GM18505 (cell line): Measurements from ENCODE around the gene TNS3.

ENCODE experiments used
- ATAC-seq: cut with Tn5 transposase; IDR thresholded peaks from one replicate; pipeline ENCODE4 v1.9.1; 2021; ENCODE audit not compliant: unreplicated experiment
- POLR2A ChIP-seq: IDR thresholded peaks from 4 replicates; pipeline ENCODE4 v1.6.1; 2011; ENCODE audit warnings: borderline replicate concordance; ENCODE audit not compliant: insufficient read depth, insufficient read length; ENCODE audit errors: extremely low read depth

Gene TNS3

GRCh38 chr7:47415318-47416212, 166.3 kb downstream of the TNS3 start:
- no peak for ATAC-seq
- TF ChIP-seq POLR2A: no peak

- no peak for TF ChIP-seq POLR2A
- no peak for ATAC-seq
Measured at GRCh38 chr7:47414342-47415317, 167.3 kb downstream of the TNS3 start.

GRCh38 chr7:47413526-47414341, 168.2 kb downstream of the TNS3 start:
- no peak for ATAC-seq
- TF ChIP-seq POLR2A: no peak

DNA sequence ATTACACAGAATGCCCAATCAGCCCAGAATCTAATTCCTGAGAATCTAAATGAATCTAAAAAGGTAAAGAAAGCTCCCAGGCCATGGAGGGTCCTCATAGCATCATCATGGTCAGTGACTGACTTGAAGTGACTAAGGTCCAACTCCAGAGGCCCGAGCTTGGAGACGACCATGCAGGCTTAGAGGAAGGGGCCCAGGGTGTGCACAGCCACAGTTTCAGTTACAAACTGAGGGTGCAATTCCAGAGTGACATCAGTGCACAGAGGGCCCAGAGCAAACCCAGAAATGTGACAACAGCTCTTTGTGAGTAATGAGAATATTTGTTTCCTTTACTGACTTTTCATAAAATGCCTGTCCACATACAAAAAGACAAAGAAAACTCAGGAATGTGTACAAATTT, 170.0 kb downstream of the TNS3 start:
- no peak for ATAC-seq
- no peak for TF ChIP-seq POLR2A

- ATAC-seq: no peak
- no peak for TF ChIP-seq POLR2A
Measured at GRCh38 chr7:47411281-47411869, 170.5 kb downstream of the TNS3 start.

- no peak for ATAC-seq
- TF ChIP-seq POLR2A: no peak
Measured at GRCh38 chr7:47408675-47409074, 173.2 kb downstream of the TNS3 start.

DNA sequence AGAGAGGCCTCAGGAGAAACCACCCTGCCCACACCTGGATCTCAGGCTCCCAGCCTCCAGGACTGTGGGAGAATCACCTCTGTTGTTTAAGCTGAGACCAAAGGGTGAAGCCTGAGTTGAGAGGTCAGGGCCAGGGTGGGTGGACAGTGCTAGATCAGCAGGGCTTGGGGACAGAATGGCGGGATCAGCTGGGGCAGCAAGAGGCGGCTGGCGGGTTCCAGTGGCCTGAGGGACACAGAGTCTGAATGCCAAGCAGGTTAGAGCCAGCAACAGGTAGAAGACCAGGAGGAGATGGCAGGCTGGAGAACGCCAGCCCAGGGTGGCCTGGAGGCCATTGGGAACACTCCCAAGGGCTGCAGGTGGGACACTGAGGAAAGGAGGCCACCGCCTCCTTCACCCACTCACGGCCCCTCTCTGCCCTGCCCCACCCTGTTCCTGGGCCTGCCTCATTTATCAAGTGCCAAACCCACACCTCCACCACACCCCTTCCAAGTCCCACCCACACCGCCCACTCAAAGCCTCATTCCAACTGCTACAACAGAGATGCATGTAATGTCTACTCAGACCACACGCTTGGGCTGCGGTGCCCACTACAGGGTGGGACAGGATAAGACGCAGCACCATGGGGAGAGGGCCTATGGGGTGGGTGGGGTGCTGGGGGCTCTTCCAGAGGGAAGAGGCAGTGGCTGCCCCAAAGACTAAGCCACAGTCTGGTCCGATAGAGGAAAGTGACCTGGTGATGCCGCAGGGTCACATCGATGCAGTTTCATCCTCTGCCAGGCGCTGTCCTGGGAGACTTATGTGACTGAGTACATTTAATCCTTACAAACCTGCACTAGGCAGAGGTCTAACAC, 173.9 kb downstream of the TNS3 start:
- no peak for ATAC-seq
- TF ChIP-seq POLR2A: no peak

GRCh38 chr7:47407136-47407535, 174.8 kb downstream of the TNS3 start:
- no peak for ATAC-seq
- no peak for TF ChIP-seq POLR2A

DNA sequence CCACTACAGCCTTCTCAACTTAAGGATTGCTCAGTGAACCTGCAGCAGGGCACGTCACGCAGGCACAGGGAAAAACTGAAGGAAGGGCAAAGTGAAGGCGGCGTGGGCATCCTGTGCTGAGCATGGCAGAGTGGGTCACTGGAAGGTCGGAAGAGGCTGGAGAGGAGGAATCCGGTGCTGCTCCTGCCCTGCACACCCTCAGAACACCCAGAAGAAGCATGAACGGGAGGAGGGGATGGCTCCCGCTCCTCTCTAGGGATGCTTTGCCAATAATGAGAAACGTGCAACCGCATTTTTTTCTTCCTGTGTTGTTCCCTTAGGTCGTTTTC, 175.1 kb downstream of the TNS3 start:
- ATAC-seq: no peak
- TF ChIP-seq POLR2A: no peak

DNA sequence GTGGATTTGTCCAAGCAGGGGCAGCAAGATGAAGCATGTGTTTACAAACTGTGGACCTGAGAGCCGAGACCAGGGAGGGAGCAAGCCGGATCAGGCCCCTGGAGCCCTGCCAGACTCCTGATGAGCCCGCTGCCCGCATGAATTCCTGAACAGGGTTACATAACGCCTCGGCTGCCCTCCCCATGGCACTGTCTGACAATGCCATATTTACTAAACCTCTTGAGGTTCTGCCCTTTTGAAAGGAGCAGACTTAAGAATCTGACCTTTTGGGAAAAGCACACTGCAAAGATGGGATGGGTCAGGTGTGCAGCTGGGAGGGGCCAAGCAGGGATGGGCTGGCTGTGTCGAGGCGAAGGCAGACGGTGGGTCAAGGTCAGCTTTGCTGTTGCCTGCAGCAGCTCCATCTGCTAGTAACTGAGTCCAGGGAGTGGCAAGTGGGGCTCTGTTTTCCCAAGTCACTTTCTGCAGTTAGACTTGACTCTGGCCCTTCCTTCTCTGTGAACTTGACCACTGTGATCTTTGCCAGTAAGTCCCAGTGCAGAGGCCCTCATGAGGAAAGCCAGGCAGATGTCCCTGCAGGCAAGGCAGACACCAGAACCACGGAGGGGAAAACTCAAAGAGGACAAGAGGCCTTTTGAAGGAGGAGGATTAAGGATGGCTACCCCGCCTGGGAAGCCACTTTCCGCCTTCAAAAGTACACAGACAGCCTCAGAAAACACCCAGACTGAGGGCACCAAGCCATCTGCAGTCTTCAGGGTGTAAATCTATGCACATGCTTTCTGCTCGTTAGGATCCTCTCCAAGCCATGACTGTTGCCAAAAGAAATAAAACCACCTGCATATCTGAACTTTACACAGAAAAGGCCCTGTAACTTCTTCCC, 175.8 kb downstream of the TNS3 start:
- ATAC-seq: no peak
- TF ChIP-seq POLR2A: no peak
